ENCODE data around the gene METRN.

DNA sequence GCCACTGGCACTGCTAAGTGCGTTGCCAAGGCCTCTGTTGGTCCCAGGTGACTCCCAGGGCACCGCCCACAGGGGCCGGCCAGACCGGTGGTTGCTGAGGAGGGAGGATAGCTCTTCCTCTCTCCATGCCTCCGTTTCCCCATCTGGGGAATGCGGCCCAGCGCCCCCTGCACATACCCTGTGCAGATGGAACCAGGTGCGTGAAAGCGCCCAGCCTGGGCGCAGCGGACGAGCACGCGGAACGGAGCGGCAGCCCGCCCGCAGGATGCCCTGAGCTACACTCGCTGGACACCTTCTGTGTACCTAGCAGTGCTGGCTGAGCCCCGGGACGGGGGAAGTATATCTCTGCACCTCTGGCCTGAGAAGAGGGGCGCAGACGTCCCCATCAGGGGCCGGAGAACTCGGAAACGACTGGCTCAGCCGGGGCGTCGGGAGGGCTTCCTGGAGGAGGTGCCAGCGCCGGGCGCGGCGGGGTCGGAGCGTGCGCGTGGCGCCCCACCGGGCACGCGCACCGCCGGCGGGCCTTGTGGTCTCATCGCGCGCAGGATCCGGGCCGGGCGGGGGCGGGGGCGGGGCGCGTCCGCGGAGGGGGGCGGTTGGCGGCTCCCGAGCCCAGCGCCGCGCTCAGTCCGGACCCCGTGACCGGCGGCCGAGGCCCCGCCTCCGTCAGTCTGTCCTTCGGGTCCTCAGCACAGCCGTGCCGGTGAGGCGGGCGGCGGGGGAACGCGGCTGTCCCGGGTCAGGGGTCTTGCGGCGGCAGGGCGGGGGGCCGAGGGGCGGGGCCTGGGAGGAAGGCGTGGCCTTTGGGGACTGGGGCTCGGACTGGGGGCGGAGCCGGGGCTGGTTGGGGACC is 11.7 kb downstream of the METRN start, which contains the start of the genes CCDC78 and HAGHL:
- TF ChIP-seq, protein P1, sequence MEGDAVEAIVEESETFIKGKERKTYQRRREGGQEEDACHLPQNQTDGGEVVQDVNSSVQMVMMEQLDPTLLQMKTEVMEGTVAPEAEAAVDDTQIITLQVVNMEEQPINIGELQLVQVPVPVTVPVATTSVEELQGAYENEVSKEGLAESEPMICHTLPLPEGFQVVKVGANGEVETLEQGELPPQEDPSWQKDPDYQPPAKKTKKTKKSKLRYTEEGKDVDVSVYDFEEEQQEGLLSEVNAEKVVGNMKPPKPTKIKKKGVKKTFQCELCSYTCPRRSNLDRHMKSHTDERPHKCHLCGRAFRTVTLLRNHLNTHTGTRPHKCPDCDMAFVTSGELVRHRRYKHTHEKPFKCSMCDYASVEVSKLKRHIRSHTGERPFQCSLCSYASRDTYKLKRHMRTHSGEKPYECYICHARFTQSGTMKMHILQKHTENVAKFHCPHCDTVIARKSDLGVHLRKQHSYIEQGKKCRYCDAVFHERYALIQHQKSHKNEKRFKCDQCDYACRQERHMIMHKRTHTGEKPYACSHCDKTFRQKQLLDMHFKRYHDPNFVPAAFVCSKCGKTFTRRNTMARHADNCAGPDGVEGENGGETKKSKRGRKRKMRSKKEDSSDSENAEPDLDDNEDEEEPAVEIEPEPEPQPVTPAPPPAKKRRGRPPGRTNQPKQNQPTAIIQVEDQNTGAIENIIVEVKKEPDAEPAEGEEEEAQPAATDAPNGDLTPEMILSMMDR (IDR thresholded peaks at IDR 0.05), result no peak
- no peak for TF ChIP-seq POLR2A (IDR thresholded peaks at IDR 0.05)
